ENCODE data around the gene SH3GL1. TPM values are rescaled to one million over a fixed set of nuclear protein-coding genes. Genes with fewer than 3 reads are reported as not detected.
"Not testable (repeated sequence)": the region's sequence is repeated elsewhere in the genome, so short reads cannot be mapped to it uniquely, and the experiment has no call there.

SH3GL1 gene
- total RNA-seq, 5 donors from 2014 or later (not counting 1 experiment from before 2014, with no cell fraction given) = 38.8 to 51.5 (median 45.7) TPM

DNA sequence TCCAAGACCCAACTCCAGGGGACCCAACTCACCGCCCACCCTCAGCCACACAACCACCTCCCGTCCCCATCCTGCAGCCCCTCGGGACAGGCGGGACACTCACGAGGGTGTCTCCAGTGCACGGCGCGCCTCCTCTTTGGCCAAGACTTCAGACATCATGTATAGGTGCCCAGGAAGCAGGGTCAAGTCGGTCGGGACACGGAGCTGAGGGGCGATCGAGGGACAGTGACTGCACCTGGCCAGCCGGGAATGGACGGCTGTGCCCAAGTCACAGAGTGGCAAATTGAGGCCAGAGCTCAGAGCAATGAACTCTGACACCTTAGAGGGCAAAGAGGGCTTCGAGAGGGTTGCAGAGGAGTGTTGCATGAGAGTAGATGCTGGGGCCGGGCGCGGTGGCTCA lies 70.5 kb downstream of the SH3GL1 start:
- DNase-seq = no peak
- Mint-ChIP-seq H3K4me3 (peak overlapping the region in 2 of 3 donors; percentile 50 to 87), H3K9me3 (peaks cover 0 to 6% (median 0%) of the 10 kb centered on the region in 3 donors), H3K36me3 (no peaks in the 10 kb centered on the region), H3K27me3 (peaks cover 0 to 4% of the 10 kb centered on the region in 2 donors), H3K4me1 (peaks cover 25 to 30% (median 26%) of the 10 kb centered on the region in 3 donors), H3K27ac (no peak overlapping the region)
- no peaks in the 10 kb centered on the region for H3K9me3 ChIP-seq
- CTCF ChIA-PET = no interaction called here
- H3K4me3 ChIP-seq (ENCODE audit: control insufficient read depth in 1 of 2, extremely low read depth in 1 of 2, low read length in 1 of 2) = no peak overlapping the region
- WGBS (ENCODE audit: insufficient coverage) = 98% methylated on average over 19 of the region's 19 CpGs
- no peaks in the 10 kb centered on the region for H3K36me3 ChIP-seq (ENCODE audit: control insufficient read depth in 2 of 2, extremely low read depth in 1 of 2, insufficient read depth in 1 of 2, low read length in 1 of 2)
- ATAC-seq (replicated peaks in 1 of 4) = no peak
- peaks cover 3 to 31% of the 10 kb centered on the region in 2 experiments for H3K4me1 ChIP-seq (ENCODE audit: control insufficient read depth in 1 of 2, extremely low read depth in 1 of 2, insufficient read depth in 2 of 2, low read length in 2 of 2)
- POLR2A ChIA-PET = no interaction called here
- peaks cover 0 to 14% of the 10 kb centered on the region in 2 experiments for H3K27me3 ChIP-seq (replicated peaks in 1 of 2; ENCODE audit: control insufficient read depth in 2 of 2, extremely low read depth in 1 of 2, insufficient read depth in 2 of 2, low read length in 1 of 2)
- H3K27ac ChIP-seq (ENCODE audit: low read length) = no peak overlapping the region

DNA sequence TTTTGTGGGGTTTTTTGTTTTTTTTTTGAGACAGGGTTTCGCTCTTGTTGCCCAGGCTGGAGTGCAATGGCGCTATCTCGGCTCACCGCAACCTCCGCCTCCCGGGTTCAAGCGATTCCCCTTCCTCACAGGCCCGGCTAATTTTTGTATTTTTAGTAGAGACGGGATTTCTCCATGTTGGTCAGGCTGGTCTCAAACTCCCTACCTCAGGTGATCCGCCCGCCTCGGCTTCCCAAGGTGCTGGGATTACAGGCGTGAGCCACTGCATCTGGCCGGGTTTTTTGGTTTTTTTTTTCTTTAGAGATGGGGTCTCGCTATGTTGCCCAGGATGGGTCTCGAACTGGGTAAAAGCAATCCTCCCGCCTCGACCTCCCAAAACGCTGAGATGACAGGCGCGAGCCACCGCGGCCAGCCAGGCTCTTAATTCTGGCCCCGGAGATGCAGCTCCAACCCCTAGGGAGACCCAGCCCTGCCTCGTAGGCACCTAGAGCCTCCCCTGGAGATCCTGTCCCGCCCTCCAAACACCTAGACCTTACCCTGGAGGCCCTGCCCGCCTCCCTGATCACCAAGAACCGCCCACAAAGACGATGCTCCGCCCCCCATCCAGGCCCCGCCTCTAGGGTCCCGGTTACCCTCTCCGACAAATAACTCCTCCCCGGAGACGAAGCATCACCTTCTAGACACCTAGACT lies 71.2 kb downstream of the SH3GL1 start:
- H3K27ac ChIP-seq (ENCODE audit: low read length) = peak overlapping the region; percentile 10
- peak in 18 of 35 experiments; percentile 12 to 52 (median 34) for DNase-seq

DNA sequence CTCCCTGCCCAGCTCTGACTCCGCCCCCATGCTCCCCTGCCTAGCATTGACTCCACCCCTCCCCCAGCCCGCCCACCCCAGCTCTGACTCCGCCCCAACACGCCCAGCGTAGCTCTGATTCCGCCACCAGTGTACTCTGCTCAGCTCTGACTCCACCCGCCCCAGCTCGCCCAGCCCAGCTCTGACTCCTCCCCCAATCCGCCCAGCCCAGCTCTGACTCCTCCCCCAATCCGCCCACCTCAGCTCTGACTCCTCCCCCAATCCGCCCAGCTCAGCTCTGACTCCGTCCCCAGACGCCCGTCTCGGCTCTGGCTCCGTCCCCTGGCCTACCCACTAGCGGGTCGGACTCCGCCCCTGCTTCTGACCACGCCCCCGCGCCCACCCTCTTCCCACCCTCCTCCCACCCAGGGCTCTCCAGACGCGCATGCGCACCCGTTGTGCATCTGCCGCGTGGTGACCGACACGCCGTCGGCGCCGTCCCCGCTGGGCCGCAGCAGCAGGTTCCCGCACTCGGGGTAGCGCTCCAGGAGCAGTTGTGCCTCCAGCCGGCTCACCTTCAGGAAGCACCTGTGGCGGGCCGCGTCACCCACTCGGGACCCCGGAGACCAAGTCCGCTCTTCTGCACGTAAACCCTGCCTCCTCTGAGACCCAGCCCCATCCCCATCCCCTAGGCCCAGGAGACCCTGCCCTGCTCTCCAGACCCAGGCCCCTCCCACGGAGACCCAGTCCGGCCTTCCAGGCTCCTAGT lies 71.9 kb downstream of the SH3GL1 start:
- WGBS (ENCODE audit: insufficient coverage) = under 1% methylated on average over 43 of the region's 49 CpGs
- peaks cover 0 to 14% of the 10 kb centered on the region in 2 experiments for H3K27me3 ChIP-seq (replicated peaks in 1 of 2; ENCODE audit: control insufficient read depth in 2 of 2, extremely low read depth in 1 of 2, insufficient read depth in 2 of 2, low read length in 1 of 2)
- H3K4me3 Mint-ChIP-seq = peak overlapping the region; percentile 75 to 87 (median 79)
- peak overlapping the region; percentile 62 to 65 for H3K4me3 ChIP-seq (ENCODE audit: control insufficient read depth in 1 of 2, extremely low read depth in 1 of 2, low read length in 1 of 2)
- ChIA-PET POLR2A (interaction anchor here in 1 of 2 donors (1.3 kb wide), 1 partner anchor 14 kb away, joined by 13 read pairs; no protein-coding TSS in a partner anchor), CTCF (interaction anchor here in 1 of 2 donors (0.5 to 1.2 kb wide), 9 partner anchors 15 to 188 kb away, joined by 3 to 21 read pairs (median 3); partner anchors contain the start of genes CHAF1A, HDGFL2 and MPND)
- peaks cover 25 to 30% (median 26%) of the 10 kb centered on the region in 3 donors for H3K4me1 Mint-ChIP-seq
- ATAC-seq (replicated peaks in 1 of 4) (peak; percentile 83 to 90 (median 88)), DNase-seq (peak; percentile 78 to 96 (median 90))
- H3K9me3 Mint-ChIP-seq = no peaks in the 10 kb centered on the region
- peaks cover 3 to 31% of the 10 kb centered on the region in 2 experiments for H3K4me1 ChIP-seq (ENCODE audit: control insufficient read depth in 1 of 2, extremely low read depth in 1 of 2, insufficient read depth in 2 of 2, low read length in 2 of 2)
- H3K9me3 ChIP-seq = no peaks in the 10 kb centered on the region
- peak overlapping the region; percentile 74 to 79 for H3K27ac Mint-ChIP-seq
- peaks cover 0 to 4% of the 10 kb centered on the region in 2 donors for H3K27me3 Mint-ChIP-seq
- no peaks in the 10 kb centered on the region for H3K36me3 ChIP-seq (ENCODE audit: control insufficient read depth in 2 of 2, extremely low read depth in 1 of 2, insufficient read depth in 1 of 2, low read length in 1 of 2)
- no peaks in the 10 kb centered on the region for H3K36me3 Mint-ChIP-seq
- H3K27ac ChIP-seq (ENCODE audit: low read length) = peak overlapping the region; percentile 10

More for the DNA sequence above, 71.2 kb downstream of the SH3GL1 start:
- H3K4me3 ChIP-seq (ENCODE audit: control insufficient read depth in 1 of 2, extremely low read depth in 1 of 2, low read length in 1 of 2) = peak overlapping the region; percentile 59 to 65
- peak overlapping the region; percentile 75 to 87 (median 79) for H3K4me3 Mint-ChIP-seq
- H3K27ac Mint-ChIP-seq = peak overlapping the region in 1 of 2 donors; percentile 79
- H3K36me3 ChIP-seq (ENCODE audit: control insufficient read depth in 2 of 2, extremely low read depth in 1 of 2, insufficient read depth in 1 of 2, low read length in 1 of 2); H3K9me3 Mint-ChIP-seq; H3K36me3 Mint-ChIP-seq; H3K9me3 ChIP-seq; POLR2A ChIA-PET; CTCF ChIA-PET; H3K27me3 Mint-ChIP-seq; ATAC-seq (replicated peaks in 1 of 4): not testable (repeated sequence)
- WGBS (ENCODE audit: insufficient coverage) = 66% methylated on average over 20 of the region's 35 CpGs
- H3K4me1 ChIP-seq (ENCODE audit: control insufficient read depth in 1 of 2, extremely low read depth in 1 of 2, insufficient read depth in 2 of 2, low read length in 2 of 2) = peaks cover 3 to 31% of the 10 kb centered on the region in 2 experiments
- peaks cover 25 to 30% (median 26%) of the 10 kb centered on the region in 3 donors for H3K4me1 Mint-ChIP-seq
- H3K27me3 ChIP-seq (replicated peaks in 1 of 2; ENCODE audit: control insufficient read depth in 2 of 2, extremely low read depth in 1 of 2, insufficient read depth in 2 of 2, low read length in 1 of 2) = peaks cover 0 to 14% of the 10 kb centered on the region in 2 experiments

DNA sequence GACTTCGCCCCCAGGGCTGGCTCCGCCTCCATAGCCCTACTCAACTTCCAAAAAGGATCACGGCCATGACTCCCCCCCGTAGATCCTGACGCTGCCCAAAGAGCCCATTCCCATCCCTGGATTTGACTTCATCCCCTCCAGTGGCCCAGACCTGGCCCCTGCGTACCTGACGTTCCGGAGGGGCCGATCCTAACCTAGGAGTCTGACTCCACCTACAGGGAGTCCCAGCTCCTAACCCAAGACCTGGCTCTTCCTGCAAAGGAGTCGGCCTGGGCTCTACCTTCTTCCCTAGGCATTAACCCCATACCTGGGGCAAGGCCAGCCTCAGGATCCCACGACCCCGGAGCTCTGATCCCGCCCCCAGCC lies 72.5 kb downstream of the SH3GL1 start:
- POLR2A ChIA-PET = interaction anchor here in 1 of 2 donors (1.3 kb wide), 1 partner anchor 15 kb away, joined by 13 read pairs; no protein-coding TSS in a partner anchor
- ATAC-seq (replicated peaks in 1 of 4) = peak; percentile 13 to 31 (median 15)
- 14% methylated on average over 13 of the region's 13 CpGs for WGBS (ENCODE audit: insufficient coverage)
- Histone ChIP-seq H3K4me3 (ENCODE audit: control insufficient read depth in 1 of 2, extremely low read depth in 1 of 2, low read length in 1 of 2) (peak overlapping the region; percentile 52 to 62), H3K27me3 (replicated peaks in 1 of 2; ENCODE audit: control insufficient read depth in 2 of 2, extremely low read depth in 1 of 2, insufficient read depth in 2 of 2, low read length in 1 of 2) (peaks cover 0 to 14% of the 10 kb centered on the region in 2 experiments), H3K4me1 (ENCODE audit: control insufficient read depth in 1 of 2, extremely low read depth in 1 of 2, insufficient read depth in 2 of 2, low read length in 2 of 2) (peaks cover 3 to 31% of the 10 kb centered on the region in 2 experiments), H3K36me3 (ENCODE audit: control insufficient read depth in 2 of 2, extremely low read depth in 1 of 2, insufficient read depth in 1 of 2, low read length in 1 of 2) (no peaks in the 10 kb centered on the region), H3K27ac (ENCODE audit: low read length) (peak overlapping the region; percentile 23), H3K9me3 (no peaks in the 10 kb centered on the region)
- Mint-ChIP-seq H3K9me3 (no peaks in the 10 kb centered on the region), H3K27ac (peak overlapping the region in 1 of 2 donors; percentile 72), H3K36me3 (no peaks in the 10 kb centered on the region), H3K4me1 (peaks cover 25 to 30% (median 26%) of the 10 kb centered on the region in 3 donors), H3K27me3 (peaks cover 0 to 4% of the 10 kb centered on the region in 2 donors), H3K4me3 (peak overlapping the region; percentile 68 to 87 (median 79))
- CTCF ChIA-PET = interaction anchor here in 1 of 2 donors (0.5 to 1.2 kb wide), 7 partner anchors 15 to 144 kb away, joined by 3 to 21 read pairs (median 3); partner anchors contain the start of genes CHAF1A, HDGFL2 and MPND
- DNase-seq = no peak

DNA sequence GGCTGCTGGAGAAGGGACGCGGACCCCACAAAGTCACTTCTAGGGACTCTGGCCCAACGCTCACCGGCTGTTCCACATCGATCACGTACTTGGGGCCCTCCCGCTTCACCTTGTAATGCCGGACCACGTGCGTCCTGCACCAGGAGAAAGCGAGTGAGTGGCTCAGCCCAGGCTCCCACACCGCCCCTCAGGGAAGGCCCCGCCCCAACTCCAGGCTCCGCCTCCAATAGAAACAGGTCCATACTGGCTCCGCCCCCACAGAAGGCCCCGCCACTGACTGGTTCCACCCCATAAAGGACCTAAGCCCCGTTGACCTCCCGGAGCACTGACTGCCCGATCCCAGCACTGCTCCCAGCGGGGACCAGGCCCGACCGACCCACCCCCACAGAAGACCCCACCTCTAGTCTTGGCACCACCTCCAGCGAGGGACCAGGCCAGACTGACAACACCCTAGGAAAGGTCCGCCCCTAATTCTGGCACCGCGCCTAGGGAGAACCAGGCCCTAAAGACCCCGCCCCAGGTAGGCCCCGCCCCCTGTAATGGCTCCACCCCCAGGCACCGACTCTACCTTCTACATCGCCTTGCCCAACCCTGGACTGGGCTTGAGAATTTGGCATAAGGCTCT lies 73.0 kb downstream of the SH3GL1 start:
- peak overlapping the region; percentile 52 to 62 for H3K4me3 ChIP-seq (ENCODE audit: control insufficient read depth in 1 of 2, extremely low read depth in 1 of 2, low read length in 1 of 2)
- 6% methylated on average over 26 of the region's 30 CpGs for WGBS (ENCODE audit: insufficient coverage)

More for the DNA sequence above, 73.0 kb downstream of the SH3GL1 start:
- ATAC-seq (replicated peaks in 1 of 4) = peak; percentile 10 to 31 (median 24)
- ChIA-PET CTCF (interaction anchor here in 1 of 2 donors (0.5 to 1.2 kb wide), 4 partner anchors 16 to 144 kb away, joined by 3 to 21 read pairs (median 3); partner anchors contain the start of genes HDGFL2 and MPND), POLR2A (interaction anchor here in 1 of 2 donors (1.3 kb wide), 1 partner anchor 15 kb away, joined by 13 read pairs; no protein-coding TSS in a partner anchor)
- Histone ChIP-seq H3K4me1 (ENCODE audit: control insufficient read depth in 1 of 2, extremely low read depth in 1 of 2, insufficient read depth in 2 of 2, low read length in 2 of 2) (peaks cover 3 to 31% of the 10 kb centered on the region in 2 experiments), H3K27ac (ENCODE audit: low read length) (no peak overlapping the region), H3K9me3 (no peaks in the 10 kb centered on the region), H3K27me3 (replicated peaks in 1 of 2; ENCODE audit: control insufficient read depth in 2 of 2, extremely low read depth in 1 of 2, insufficient read depth in 2 of 2, low read length in 1 of 2) (peaks cover 0 to 14% of the 10 kb centered on the region in 2 experiments), H3K36me3 (ENCODE audit: control insufficient read depth in 2 of 2, extremely low read depth in 1 of 2, insufficient read depth in 1 of 2, low read length in 1 of 2) (no peaks in the 10 kb centered on the region)
- no peaks in the 10 kb centered on the region for H3K36me3 Mint-ChIP-seq
- no peaks in the 10 kb centered on the region for H3K9me3 Mint-ChIP-seq
- H3K27me3 Mint-ChIP-seq = peaks cover 0 to 4% of the 10 kb centered on the region in 2 donors
- peak overlapping the region in 1 of 2 donors; percentile 72 for H3K27ac Mint-ChIP-seq
- H3K4me1 Mint-ChIP-seq = peaks cover 25 to 30% (median 26%) of the 10 kb centered on the region in 3 donors
- peak overlapping the region; percentile 68 to 87 (median 79) for H3K4me3 Mint-ChIP-seq
- DNase-seq = peak in 34 of 35 experiments; percentile 13 to 73 (median 55)

All from T-cell (primary cell).